ENCODE results near the gene NOX4. TPM values are rescaled to one million over a fixed set of nuclear protein-coding genes. Genes with fewer than 3 reads are reported as not detected.
A peak's percentile ranks its signal among the peaks of the same experiment; 100 is the strongest.
"Not testable (repeated sequence)": the region's sequence is repeated elsewhere in the genome, so short reads cannot be mapped to it uniquely, and the experiment has no call there.

Gene NOX4
- total and polyA plus RNA-seq, 2 experiments from 2014 or later = 0.74 to 1.1 TPM

DNA sequence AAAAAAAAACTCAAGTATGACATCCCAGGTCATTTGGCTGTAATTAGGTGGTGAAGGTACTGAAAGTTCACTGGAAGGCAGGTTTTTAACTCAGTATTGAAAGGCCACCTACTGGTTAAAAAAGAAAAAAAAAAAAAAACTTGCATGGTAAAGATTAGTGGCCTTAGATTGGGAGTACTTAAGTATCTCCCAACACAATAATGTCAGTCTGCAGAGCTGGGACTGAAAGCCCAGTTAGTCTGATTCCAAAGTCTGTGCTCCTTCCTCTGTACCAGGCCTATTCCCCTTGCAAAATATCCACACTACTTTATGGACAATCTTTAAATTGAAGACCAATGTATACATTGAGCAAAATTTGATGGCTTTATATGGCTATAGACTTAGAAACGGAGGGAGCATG, 85.5 kb downstream of the NOX4 start:
- Histone ChIP-seq H3K4me1 (ENCODE audit: low read depth) (peaks cover 3% of the 10 kb centered on the region), H3K9me3 (ENCODE audit: low read depth) (no peaks in the 10 kb centered on the region), H3K4me3 (no peak overlapping the region), H3K27me3 (no peaks in the 10 kb centered on the region), H3K36me3 (no peaks in the 10 kb centered on the region), H3K27ac (no peak overlapping the region)
- DNase-seq (ENCODE audit: low read depth in 1 of 2, low spot score in 1 of 2) = peak; percentile 20 to 30
- TF ChIP-seq, protein P1, sequence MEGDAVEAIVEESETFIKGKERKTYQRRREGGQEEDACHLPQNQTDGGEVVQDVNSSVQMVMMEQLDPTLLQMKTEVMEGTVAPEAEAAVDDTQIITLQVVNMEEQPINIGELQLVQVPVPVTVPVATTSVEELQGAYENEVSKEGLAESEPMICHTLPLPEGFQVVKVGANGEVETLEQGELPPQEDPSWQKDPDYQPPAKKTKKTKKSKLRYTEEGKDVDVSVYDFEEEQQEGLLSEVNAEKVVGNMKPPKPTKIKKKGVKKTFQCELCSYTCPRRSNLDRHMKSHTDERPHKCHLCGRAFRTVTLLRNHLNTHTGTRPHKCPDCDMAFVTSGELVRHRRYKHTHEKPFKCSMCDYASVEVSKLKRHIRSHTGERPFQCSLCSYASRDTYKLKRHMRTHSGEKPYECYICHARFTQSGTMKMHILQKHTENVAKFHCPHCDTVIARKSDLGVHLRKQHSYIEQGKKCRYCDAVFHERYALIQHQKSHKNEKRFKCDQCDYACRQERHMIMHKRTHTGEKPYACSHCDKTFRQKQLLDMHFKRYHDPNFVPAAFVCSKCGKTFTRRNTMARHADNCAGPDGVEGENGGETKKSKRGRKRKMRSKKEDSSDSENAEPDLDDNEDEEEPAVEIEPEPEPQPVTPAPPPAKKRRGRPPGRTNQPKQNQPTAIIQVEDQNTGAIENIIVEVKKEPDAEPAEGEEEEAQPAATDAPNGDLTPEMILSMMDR (IDR thresholded peaks at IDR 0.05; ENCODE audit: low read depth, low read length) = peak; percentile 6

DNA sequence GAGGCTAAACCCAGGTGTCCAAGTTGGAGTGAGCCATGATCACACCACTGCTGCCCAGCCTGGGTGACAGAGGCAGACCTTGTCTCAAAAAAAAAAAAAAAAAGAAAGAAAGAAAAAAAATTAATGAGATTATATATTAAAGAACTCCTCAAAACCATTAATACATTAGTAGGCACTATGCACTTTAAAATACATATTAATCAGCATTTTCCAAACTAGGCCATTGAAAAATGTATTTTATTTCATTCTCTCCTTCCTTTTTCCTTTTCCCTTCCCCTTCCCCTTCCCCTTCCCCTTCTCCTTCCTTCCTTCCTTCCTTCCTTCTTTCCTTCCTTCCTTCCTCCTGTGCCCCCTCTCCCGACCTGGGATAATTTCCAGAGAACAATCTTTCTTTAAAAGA, 99.5 kb downstream of the NOX4 start:
- H3K27me3 ChIP-seq; DNase-seq (ENCODE audit: low read depth in 1 of 2, low spot score in 1 of 2); H3K27ac ChIP-seq; H3K4me3 ChIP-seq; H3K36me3 ChIP-seq; H3K4me1 ChIP-seq (ENCODE audit: low read depth); H3K9me3 ChIP-seq (ENCODE audit: low read depth): not testable (repeated sequence)

DNA sequence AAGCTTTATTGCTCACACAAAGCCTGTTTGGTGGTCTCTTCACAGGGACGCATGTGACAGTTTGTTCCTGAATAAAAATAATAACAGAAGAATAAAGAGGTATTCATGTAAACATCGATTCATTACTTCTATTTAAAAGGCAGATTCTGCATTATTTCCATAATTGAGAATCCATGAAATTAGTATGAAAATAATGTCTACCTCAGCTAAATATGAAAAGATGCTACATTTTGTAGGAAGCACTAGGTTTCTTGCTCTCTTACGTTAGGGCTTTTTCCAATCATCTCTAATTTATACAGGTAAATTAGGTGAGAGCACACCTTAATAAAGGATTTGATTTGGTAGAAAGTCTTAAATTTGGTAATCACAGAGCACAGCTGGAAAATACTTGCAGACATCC, 103.7 kb downstream of the NOX4 start:
- H3K4me1 ChIP-seq (ENCODE audit: low read depth) = not testable (repeated sequence)

DNA sequence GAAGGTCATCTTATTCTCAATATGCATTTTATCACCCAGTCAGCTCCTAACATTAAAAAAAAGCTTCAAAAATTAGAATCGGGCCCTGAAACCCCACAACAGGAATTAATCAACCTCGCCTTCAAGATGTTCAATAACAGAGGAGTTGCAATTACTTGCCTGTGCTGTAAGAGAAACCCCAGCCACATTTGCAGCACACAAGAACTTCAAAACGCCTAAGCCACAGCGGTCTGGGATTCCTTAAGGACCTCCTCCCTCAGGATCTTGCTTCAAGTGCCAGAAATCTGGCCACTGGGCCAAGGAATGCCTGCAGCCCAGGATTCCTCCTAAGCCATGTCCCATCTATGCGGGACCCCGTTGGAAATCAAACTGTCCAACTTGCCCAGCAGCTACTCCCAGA, 108.2 kb downstream of the NOX4 start:
- H3K4me1 ChIP-seq (ENCODE audit: low read depth) = peaks cover 24% of the 10 kb centered on the region
- not testable (repeated sequence) for H3K27me3 ChIP-seq; H3K4me3 ChIP-seq; H3K36me3 ChIP-seq; H3K9me3 ChIP-seq (ENCODE audit: low read depth); H3K27ac ChIP-seq
- peak in 1 of 2 donors; percentile 2 for DNase-seq (ENCODE audit: low read depth in 1 of 2, low spot score in 1 of 2)

More for the DNA sequence above, 103.7 kb downstream of the NOX4 start:
- H3K27ac ChIP-seq; H3K4me3 ChIP-seq; H3K27me3 ChIP-seq; DNase-seq (ENCODE audit: low read depth in 1 of 2, low spot score in 1 of 2); H3K36me3 ChIP-seq; H3K9me3 ChIP-seq (ENCODE audit: low read depth): not testable (repeated sequence)

DNA sequence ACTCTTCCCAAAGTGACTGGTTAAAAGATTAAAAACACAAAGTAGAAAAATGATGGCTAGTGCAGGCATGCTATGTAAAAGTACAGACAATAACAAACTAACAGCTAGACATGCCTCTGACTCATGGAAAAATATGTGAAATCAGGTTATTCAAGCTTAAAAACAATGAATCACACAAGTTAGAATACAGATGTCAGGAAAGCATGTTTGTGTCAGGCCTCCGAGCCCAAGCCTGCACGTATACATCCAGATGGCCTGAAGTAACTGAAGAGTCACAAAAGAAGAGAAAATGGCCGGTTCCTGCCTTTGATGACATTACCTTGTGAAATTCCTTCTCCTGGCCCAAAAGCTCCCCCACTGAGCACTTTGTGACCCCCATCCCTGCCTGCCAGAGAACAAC, 110.1 kb downstream of the NOX4 start:
- Histone ChIP-seq H3K27me3 (no peaks in the 10 kb centered on the region), H3K27ac (no peak overlapping the region), H3K4me3 (no peak overlapping the region), H3K4me1 (ENCODE audit: low read depth) (peaks cover 24% of the 10 kb centered on the region), H3K9me3 (ENCODE audit: low read depth) (no peaks in the 10 kb centered on the region), H3K36me3 (no peaks in the 10 kb centered on the region)
- TF ChIP-seq, protein P1 (IDR thresholded peaks at IDR 0.05; ENCODE audit: low read depth, low read length) = no peak
- DNase-seq (ENCODE audit: low read depth in 1 of 2, low spot score in 1 of 2) = peak in 1 of 2 donors; percentile 94

DNA sequence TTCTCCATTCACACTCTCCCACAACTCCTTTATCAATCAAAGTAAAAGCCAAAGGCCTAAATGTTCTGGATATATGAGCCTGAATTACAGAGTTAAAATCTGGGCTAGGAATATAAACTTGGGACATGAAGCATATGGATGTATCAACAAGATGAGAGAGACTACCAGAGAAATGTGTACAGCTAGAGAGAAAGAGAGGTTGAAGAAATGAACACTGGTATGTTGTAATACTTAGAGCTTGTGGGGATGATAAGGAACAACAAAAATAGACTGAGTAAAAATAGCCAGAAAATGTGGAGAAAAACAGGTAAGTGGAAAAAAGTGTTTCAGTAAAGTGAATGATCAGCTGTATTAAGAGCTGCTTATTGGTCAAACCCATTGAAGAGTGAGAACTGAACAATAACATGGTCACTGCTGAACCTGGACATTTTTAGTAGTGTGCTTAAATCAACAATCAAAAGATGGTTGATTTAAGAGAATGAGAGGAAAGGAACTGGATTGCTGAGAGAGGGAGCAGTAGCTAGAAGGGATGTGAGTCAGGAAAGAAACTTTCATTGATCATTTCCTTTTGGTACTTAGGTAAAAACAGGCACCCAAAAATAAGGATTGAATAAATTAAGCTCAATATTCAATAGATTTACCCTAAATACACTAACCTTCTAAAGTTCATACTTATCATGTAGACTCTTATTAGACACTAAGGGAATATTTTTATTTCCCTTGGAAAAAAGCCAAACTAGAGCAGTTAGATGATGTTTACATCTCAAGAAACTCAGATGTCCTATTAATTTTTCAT, 111.0 kb downstream of the NOX4 start:
- not testable (repeated sequence) for H3K27me3 ChIP-seq; H3K9me3 ChIP-seq (ENCODE audit: low read depth); H3K4me3 ChIP-seq; H3K36me3 ChIP-seq; H3K27ac ChIP-seq
- H3K4me1 ChIP-seq (ENCODE audit: low read depth) = peaks cover 24% of the 10 kb centered on the region
- DNase-seq (ENCODE audit: low read depth in 1 of 2, low spot score in 1 of 2) = peak in 1 of 2 donors; percentile 30

DNA sequence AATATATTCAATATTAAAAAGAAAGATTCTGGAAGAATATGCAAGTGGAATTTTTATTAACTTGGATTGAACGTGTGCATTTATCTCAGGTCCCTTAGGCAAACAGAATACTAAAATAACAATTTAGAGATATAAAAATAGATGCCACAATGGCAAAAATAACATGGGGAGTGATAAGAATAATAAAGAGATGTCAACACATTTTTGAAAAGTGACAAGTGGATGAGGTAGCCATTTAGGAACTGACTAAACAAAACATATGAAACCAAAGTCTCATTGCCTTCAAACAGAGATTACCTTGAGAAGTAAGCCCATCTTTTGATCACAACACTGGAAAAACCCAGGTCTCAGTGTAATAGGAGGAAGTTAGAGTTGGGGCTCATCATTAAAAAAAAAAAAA, 112.2 kb downstream of the NOX4 start:
- not testable (repeated sequence) for H3K27ac ChIP-seq; H3K9me3 ChIP-seq (ENCODE audit: low read depth); H3K27me3 ChIP-seq; DNase-seq (ENCODE audit: low read depth in 1 of 2, low spot score in 1 of 2); H3K4me3 ChIP-seq; H3K36me3 ChIP-seq
- peaks cover 24% of the 10 kb centered on the region for H3K4me1 ChIP-seq (ENCODE audit: low read depth)

DNA sequence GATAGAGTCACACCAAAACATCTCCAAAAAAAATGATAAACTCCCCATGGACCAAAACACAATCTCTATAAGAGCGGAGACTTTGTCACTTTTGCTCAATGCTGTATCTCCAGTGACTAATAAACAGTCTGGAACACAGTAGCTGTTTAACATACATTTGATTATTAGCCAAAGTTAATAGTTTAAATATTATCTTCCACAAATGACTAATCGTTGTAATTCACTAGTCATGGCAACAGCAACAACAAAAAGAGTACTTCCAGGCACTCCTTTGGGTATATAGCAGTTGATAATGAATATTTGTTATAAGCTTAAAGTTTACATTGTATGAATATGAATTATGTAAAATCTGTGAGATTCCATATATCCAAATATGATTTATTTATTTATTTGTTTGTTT, 121.8 kb downstream of the NOX4 start:
- H3K27ac ChIP-seq = not testable (repeated sequence)
- DNase-seq (ENCODE audit: low read depth in 1 of 2, low spot score in 1 of 2) = peak in 1 of 2 donors; percentile 19

DNA sequence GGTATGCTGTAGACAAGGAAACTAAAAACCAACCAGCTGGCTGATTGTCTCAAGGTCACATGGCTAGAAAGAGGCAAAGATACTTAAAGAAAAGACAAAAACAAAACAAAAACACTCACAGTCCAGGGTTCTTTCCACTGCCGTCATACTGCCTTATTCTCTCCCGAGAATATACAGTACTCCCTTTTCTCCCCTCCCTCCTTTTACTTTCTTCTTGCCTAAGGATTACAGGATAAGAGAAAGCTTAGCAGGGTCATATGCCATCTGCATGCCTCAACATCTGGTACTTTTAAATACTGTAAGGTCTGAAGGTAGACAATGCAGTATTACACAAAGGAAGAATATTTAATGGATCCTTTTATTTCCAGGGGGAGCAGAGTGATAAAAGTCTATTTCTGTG, 126.3 kb downstream of the NOX4 start:
- H3K27ac ChIP-seq, H3K27me3 ChIP-seq: not testable (repeated sequence)

More for the DNA sequence above, 121.8 kb downstream of the NOX4 start:
- H3K27me3 ChIP-seq; H3K36me3 ChIP-seq; H3K4me3 ChIP-seq; H3K4me1 ChIP-seq (ENCODE audit: low read depth); H3K9me3 ChIP-seq (ENCODE audit: low read depth): not testable (repeated sequence)

More for the DNA sequence above, 126.3 kb downstream of the NOX4 start:
- not testable (repeated sequence) for H3K36me3 ChIP-seq; H3K4me1 ChIP-seq (ENCODE audit: low read depth); H3K4me3 ChIP-seq; DNase-seq (ENCODE audit: low read depth in 1 of 2, low spot score in 1 of 2); H3K9me3 ChIP-seq (ENCODE audit: low read depth)

Measured in cardiac muscle cell (in vitro differentiated cells and primary cell).